Nephron (organoid): ENCODE data around the gene ST3GAL5.
A peak's percentile ranks its signal among the peaks of the same experiment; 100 is the strongest.
"Not testable (repeated sequence)": the region's sequence is repeated elsewhere in the genome, so short reads cannot be mapped to it uniquely, and the experiment has no call there.

Experiments
- H3K27ac Mint-ChIP-seq, 3 experiments: 2 replicates each; pipeline ENCODE4 v1.8.0; 2020; ENCODE audit warnings: mixed read lengths in 3 of 3, mild to moderate bottlenecking in 2 of 3, moderate library complexity in 1 of 3
- H3K27me3 Mint-ChIP-seq: 2 replicates; pipeline ENCODE4 v1.8.0; 2021; ENCODE audit warnings: low read depth, mild to moderate bottlenecking, moderate library complexity, mixed read lengths
- H3K36me3 Mint-ChIP-seq: 2 replicates; pipeline ENCODE4 v1.8.0; 2020; ENCODE audit warnings: low read depth, mixed read lengths
- H3K4me1 Mint-ChIP-seq: 2 replicates; pipeline ENCODE4 v1.8.0; 2020; ENCODE audit warnings: mixed read lengths
- H3K4me3 Mint-ChIP-seq, 3 experiments: 2 replicates each; pipeline ENCODE4 v1.8.0; 2020; ENCODE audit warnings: mild to moderate bottlenecking in 3 of 3, mixed read lengths in 3 of 3, moderate library complexity in 2 of 3
- H3K9me3 Mint-ChIP-seq: 2 replicates; pipeline ENCODE4 v1.8.0; 2020; ENCODE audit warnings: mixed read lengths
- CTCF ChIP-seq, 3 experiments: fragments of 200-600 bp; sonication (generic); IDR thresholded peaks; one replicate each; pipeline ENCODE4 v1.5.0; 2021; ENCODE audit warnings: antibody characterized with exemption in 3 of 3; ENCODE audit not compliant: unreplicated experiment in 3 of 3

ST3GAL5 gene

DNA sequence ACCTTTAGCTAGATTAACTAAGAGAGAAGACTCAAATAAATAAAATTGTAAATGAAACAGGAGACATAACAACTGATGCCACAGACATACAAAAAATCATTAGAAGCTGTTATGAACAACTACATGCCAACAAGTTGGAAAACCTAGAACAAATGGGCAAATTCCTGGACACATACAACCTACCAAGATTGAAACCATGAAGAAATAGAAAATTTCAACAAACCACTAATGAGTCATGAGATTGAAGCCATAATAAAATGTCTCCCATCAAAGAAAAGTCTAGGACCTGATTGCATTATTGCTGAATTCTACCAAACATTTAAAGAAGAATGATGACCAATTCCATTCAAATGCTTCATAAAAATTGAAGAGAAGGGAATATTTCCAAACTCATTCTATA, 54.3 kb downstream of the ST3GAL5 start:
- Mint-ChIP-seq H3K36me3 (peaks cover 3% of the 10 kb centered on the region), H3K4me3 (no peak overlapping the region), H3K4me1 (no peaks in the 10 kb centered on the region), H3K9me3 (peaks cover 34% of the 10 kb centered on the region), H3K27me3 (no peaks in the 10 kb centered on the region), H3K27ac (no peak overlapping the region)
- TF ChIP-seq CTCF (IDR thresholded peaks at IDR 0.05; ENCODE audit: unreplicated experiment in 3 of 3): no peak

DNA sequence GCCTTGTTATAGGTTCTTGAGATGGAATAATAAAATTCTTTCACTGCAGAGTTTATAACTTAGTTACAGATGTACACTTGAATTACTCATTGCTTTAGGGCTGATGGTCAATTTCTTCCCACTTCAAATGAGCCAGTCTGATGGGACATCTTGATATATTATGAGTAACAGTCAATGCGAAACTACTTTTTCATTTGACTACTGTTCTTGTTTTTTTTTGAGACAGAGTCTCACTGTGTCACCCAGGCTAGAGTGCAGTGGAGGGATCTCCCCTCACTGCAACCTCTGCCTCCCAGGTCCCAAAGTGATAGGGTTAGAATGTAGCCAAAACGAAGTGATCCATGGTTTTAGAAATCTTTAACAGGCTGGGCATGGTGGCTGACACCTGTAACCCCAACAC, 57.1 kb downstream of the ST3GAL5 start:
- Mint-ChIP-seq H3K4me3 (no peak overlapping the region), H3K27me3 (peaks cover 3% of the 10 kb centered on the region), H3K36me3 (no peaks in the 10 kb centered on the region), H3K27ac (no peak overlapping the region), H3K4me1 (no peaks in the 10 kb centered on the region), H3K9me3 (peaks cover 30% of the 10 kb centered on the region)
- TF ChIP-seq CTCF (IDR thresholded peaks at IDR 0.05; ENCODE audit: unreplicated experiment in 3 of 3): no peak

GRCh38 chr2:85830645-85831044, 58.1 kb downstream of the ST3GAL5 start:
- Mint-ChIP-seq H3K4me3 (no peak overlapping the region), H3K27ac (no peak overlapping the region), H3K4me1 (no peaks in the 10 kb centered on the region), H3K36me3 (no peaks in the 10 kb centered on the region), H3K27me3 (peaks cover 3% of the 10 kb centered on the region), H3K9me3 (peaks cover 20% of the 10 kb centered on the region)
- TF ChIP-seq CTCF (IDR thresholded peaks at IDR 0.05; ENCODE audit: unreplicated experiment in 3 of 3): no peak

- H3K4me1 Mint-ChIP-seq, H3K4me3 Mint-ChIP-seq, H3K36me3 Mint-ChIP-seq, H3K27me3 Mint-ChIP-seq, H3K27ac Mint-ChIP-seq, H3K9me3 Mint-ChIP-seq: not testable (repeated sequence)
Measured at GRCh38 chr2:85829394-85829793, 59.4 kb downstream of the ST3GAL5 start.

- H3K36me3 Mint-ChIP-seq: no peaks in the 10 kb centered on the region
- H3K4me3 Mint-ChIP-seq: no peak overlapping the region
- TF ChIP-seq CTCF (IDR thresholded peaks at IDR 0.05; ENCODE audit: unreplicated experiment in 3 of 3): no peak
- H3K27ac Mint-ChIP-seq: no peak overlapping the region
- H3K4me1 Mint-ChIP-seq: no peaks in the 10 kb centered on the region
- H3K9me3 Mint-ChIP-seq: peaks cover 4% of the 10 kb centered on the region
- peaks cover 3% of the 10 kb centered on the region for H3K27me3 Mint-ChIP-seq
Measured at GRCh38 chr2:85828725-85829124, 60.1 kb downstream of the ST3GAL5 start.

GRCh38 chr2:85827879-85828569, 60.8 kb downstream of the ST3GAL5 start:
- peaks cover 3% of the 10 kb centered on the region for H3K27me3 Mint-ChIP-seq
- H3K9me3 Mint-ChIP-seq: no peaks in the 10 kb centered on the region
- no peak for TF ChIP-seq CTCF (IDR thresholded peaks at IDR 0.05; ENCODE audit: unreplicated experiment in 3 of 3)
- H3K4me3 Mint-ChIP-seq: no peak overlapping the region
- no peaks in the 10 kb centered on the region for H3K4me1 Mint-ChIP-seq
- peak overlapping the region in 1 of 3 experiments; percentile 16 for H3K27ac Mint-ChIP-seq
- no peaks in the 10 kb centered on the region for H3K36me3 Mint-ChIP-seq
